HEK293 (cell line): ENCODE results near the gene CLASP1.
A peak's percentile ranks its signal among the peaks of the same experiment; 100 is the strongest.

Experiments
- CTCF ChIA-PET: fragments of 350-600 bp; formaldehyde crosslinking; extraction: SDS; loops from one replicate; lab custom pipeline; 2021; ENCODE audit warnings: antibody characterized with exemption; lab: Yijun Ruan, JAX
- POLR2A ChIA-PET: fragments of 300-600 bp; formaldehyde crosslinking; extraction: SDS; loops from one replicate; lab custom pipeline; 2020; ENCODE audit warnings: antibody characterized with exemption, inconsistent platforms; lab: Yijun Ruan, JAX
- H3K27ac ChIP-seq: fragments of 200-500 bp; sonication (Bioruptor generic); 2 replicates; pipeline ENCODE4 v1.5.1; 2014; ENCODE audit warnings: low read depth, low read length, control low read depth, inconsistent platforms; ENCODE audit errors: extremely low read depth
- H3K36me3 ChIP-seq, 2 experiments: fragments of 200-500 bp in 1 of 2; sonication (Bioruptor generic) in 1 of 2; 1 replicate in 1 of 2; 2 replicates in 1 of 2; pipeline ENCODE4 v1.5.1; 2014 to 2017; ENCODE audit warnings: inconsistent platforms in 2 of 2, low read length in 2 of 2; ENCODE audit not compliant: control insufficient read depth in 2 of 2, insufficient read depth in 1 of 2
- H3K4me1 ChIP-seq: fragments of 200-500 bp; sonication (Bioruptor generic); 2 replicates; pipeline ENCODE4 v1.5.1; 2014; ENCODE audit warnings: mild to moderate bottlenecking, low read length, inconsistent platforms; ENCODE audit not compliant: control insufficient read depth, insufficient read depth
- H3K4me3 ChIP-seq: 2 replicates; pipeline ENCODE4 v1.5.1; 2011; ENCODE audit warnings: low read depth, mild to moderate bottlenecking, control low read depth, low read length, moderate library complexity
- H3K9me3 ChIP-seq: fragments of 200-500 bp; sonication (Bioruptor generic); 2 replicates; pipeline ENCODE4 v1.5.1; 2014; ENCODE audit warnings: low read depth, low read length, inconsistent platforms; ENCODE audit not compliant: control insufficient read depth, insufficient read depth
- BCL11B ChIP-seq: fragments of 450-650 bp; formaldehyde crosslinking; IDR thresholded peaks from 2 replicates; pipeline ENCODE4 v1.5.1; 2016; ENCODE audit warnings: low read depth, missing biosample characterization, missing genetic modification characterization
- EGR2 ChIP-seq: fragments of 450-650 bp; formaldehyde crosslinking; IDR thresholded peaks from 2 replicates; pipeline ENCODE4 v1.5.1; 2016; ENCODE audit warnings: low read depth, missing biosample characterization, missing genetic modification characterization
- ELK4 ChIP-seq: IDR thresholded peaks from 2 replicates; pipeline ENCODE4 v1.6.1; 2011; ENCODE audit warnings: mild to moderate bottlenecking, low read depth, low read length, borderline replicate concordance
- OSR2 ChIP-seq: fragments of 450-650 bp; formaldehyde crosslinking; IDR thresholded peaks from 2 replicates; pipeline ENCODE4 v1.5.1; 2016; ENCODE audit warnings: missing biosample characterization, missing genetic modification characterization
- YY1 ChIP-seq: fragments of 450-650 bp; formaldehyde crosslinking; IDR thresholded peaks from 2 replicates; pipeline ENCODE4 v1.5.1; 2018; ENCODE audit warnings: missing biosample characterization, missing genetic modification characterization
- ZBTB10 ChIP-seq: fragments of 450-650 bp; formaldehyde crosslinking; IDR thresholded peaks from 2 replicates; pipeline ENCODE4 v1.5.1; 2016; ENCODE audit warnings: missing biosample characterization, missing genetic modification characterization
- ZBTB48 ChIP-seq: fragments of 450-650 bp; formaldehyde crosslinking; IDR thresholded peaks from 2 replicates; pipeline ENCODE4 v1.5.1; 2016; ENCODE audit warnings: missing biosample characterization, missing genetic modification characterization
- ZBTB49 ChIP-seq: fragments of 450-650 bp; formaldehyde crosslinking; IDR thresholded peaks from 2 replicates; pipeline ENCODE4 v1.5.1; 2016; ENCODE audit warnings: missing biosample characterization, missing genetic modification characterization, low read depth
- ZNF155 ChIP-seq: fragments of 450-650 bp; formaldehyde crosslinking; IDR thresholded peaks from 2 replicates; pipeline ENCODE4 v1.5.1; 2016; ENCODE audit warnings: missing biosample characterization, missing genetic modification characterization
- ZNF169 ChIP-seq: fragments of 450-650 bp; formaldehyde crosslinking; IDR thresholded peaks from 2 replicates; pipeline ENCODE4 v1.5.1; 2016; ENCODE audit warnings: missing biosample characterization, missing genetic modification characterization
- ZNF214 ChIP-seq: fragments of 450-650 bp; formaldehyde crosslinking; IDR thresholded peaks from 2 replicates; pipeline ENCODE4 v1.5.1; 2017; ENCODE audit warnings: missing biosample characterization, mild to moderate bottlenecking, missing genetic modification characterization, borderline replicate concordance
- ZNF26 ChIP-seq: fragments of 450-650 bp; formaldehyde crosslinking; IDR thresholded peaks from 2 replicates; pipeline ENCODE4 v1.5.1; 2016; ENCODE audit warnings: missing biosample characterization, missing genetic modification characterization
- ZNF792 ChIP-seq: fragments of 450-650 bp; formaldehyde crosslinking; IDR thresholded peaks from 2 replicates; pipeline ENCODE4 v1.5.1; 2016; ENCODE audit warnings: missing biosample characterization, missing genetic modification characterization

Gene CLASP1

GRCh38 chr2:121588357-121588756, 60.9 kb downstream of the CLASP1 start:
- Histone ChIP-seq H3K36me3 (no peaks in the 10 kb centered on the region), H3K4me1 (no peaks in the 10 kb centered on the region), H3K27ac (no peak overlapping the region), H3K9me3 (no peaks in the 10 kb centered on the region), H3K4me3 (no peak overlapping the region)
- POLR2A ChIA-PET: no interaction called here
- TF ChIP-seq YY1 (tag by site-specific recombination) (no peak), ZBTB49 (no peak), ZBTB48 (no peak)
- CTCF ChIA-PET: no interaction called here

GRCh38 chr2:121587131-121587530, 62.1 kb downstream of the CLASP1 start:
- CTCF ChIA-PET: interaction anchor here (0.9 to 1.4 kb wide), 2 partner anchors 10 to 11 kb away, joined by 3 to 4 read pairs; no protein-coding TSS in a partner anchor
- no peak for TF ChIP-seq ZBTB10 (tag by site-specific recombination)
- TF ChIP-seq ZNF26 (tag by site-specific recombination): no peak
- TF ChIP-seq, all 188 proteins: peak for 0
- H3K4me3 ChIP-seq: no peak overlapping the region
- no peaks in the 10 kb centered on the region for H3K9me3 ChIP-seq
- H3K27ac ChIP-seq: no peak overlapping the region
- no peaks in the 10 kb centered on the region for H3K36me3 ChIP-seq
- H3K4me1 ChIP-seq: no peaks in the 10 kb centered on the region
- POLR2A ChIA-PET: no interaction called here

- H3K4me3 ChIP-seq: no peak overlapping the region
- H3K9me3 ChIP-seq: no peaks in the 10 kb centered on the region
- peaks cover 8% of the 10 kb centered on the region; the same call in 1 of the 2 replicates for H3K4me1 ChIP-seq
- POLR2A ChIA-PET: interaction anchor here (0.8 kb wide), 1 partner anchor 54 kb away, joined by 4 read pairs; the partner anchor contains the start of gene RNU4ATAC
- CTCF ChIA-PET: interaction anchor here (1.1 kb wide), 2 partner anchors 12 to 164 kb away, joined by 4 to 9 read pairs; no protein-coding TSS in a partner anchor
- no peaks in the 10 kb centered on the region for H3K36me3 ChIP-seq
- H3K27ac ChIP-seq: no peak overlapping the region
- TF ChIP-seq OSR2 (tag by site-specific recombination) (peak; percentile 60), ZBTB10 (tag by site-specific recombination) (no peak)
Measured at GRCh38 chr2:121584741-121585140, 64.5 kb downstream of the CLASP1 start.

- Histone ChIP-seq H3K36me3 (no peaks in the 10 kb centered on the region), H3K9me3 (no peaks in the 10 kb centered on the region), H3K27ac (no peak overlapping the region), H3K4me3 (no peak overlapping the region), H3K4me1 (peaks cover 8% of the 10 kb centered on the region; the same call in 1 of the 2 replicates)
- CTCF ChIA-PET: interaction anchor here (0.6 to 1.2 kb wide), 2 partner anchors 12 to 16 kb away, joined by 4 to 5 read pairs; no protein-coding TSS in a partner anchor
- POLR2A ChIA-PET: no interaction called here
- no peak for TF ChIP-seq ZNF169 (tag by site-specific recombination)
- TF ChIP-seq ELK4: no peak
- TF ChIP-seq ZNF155 (tag by site-specific recombination): no peak
- no peak for TF ChIP-seq BCL11B (tag by site-specific recombination)
- TF ChIP-seq EGR2 (tag by site-specific recombination): no peak
- no peak for TF ChIP-seq ZNF792
- no peak for TF ChIP-seq ZNF214 (tag by site-specific recombination)
Measured at GRCh38 chr2:121583555-121583954, 65.7 kb downstream of the CLASP1 start.
